ENCODE measurements around the gene ISOC2.
"Not testable (repeated sequence)": the region's sequence is repeated elsewhere in the genome, so short reads cannot be mapped to it uniquely, and the experiment has no call there.

The ISOC2 gene

GRCh38 chr19:55461259-55461973 is at the start of gene ISOC2:
ISOC2 (minus strand) TSS chr19:55461642; CDS start chr19:55456486, 5,156 bp downstream.
- peak; percentile 100 for DNase-seq (ENCODE audit: low read depth)

- DNase-seq (ENCODE audit: low read depth) = no peak
Measured at GRCh38 chr19:55508120-55508519, 46.7 kb upstream of the ISOC2 start.

GRCh38 chr19:55504981-55505380 is 43.5 kb upstream of the ISOC2 start:
- no peak for DNase-seq (ENCODE audit: low read depth)

- no peak for DNase-seq (ENCODE audit: low read depth)
Measured at GRCh38 chr19:55504252-55504603, 42.8 kb upstream of the ISOC2 start.

- DNase-seq (ENCODE audit: low read depth) = peak; percentile 89
Measured at GRCh38 chr19:55503502-55504251, 42.2 kb upstream of the ISOC2 start.

- DNase-seq (ENCODE audit: low read depth) = no peak
Measured at GRCh38 chr19:55503157-55503501, 41.7 kb upstream of the ISOC2 start.

GRCh38 chr19:55502197-55502952 is 40.9 kb upstream of the ISOC2 start:
- no peak for DNase-seq (ENCODE audit: low read depth)

GRCh38 chr19:55500368-55500952 is 39.0 kb upstream of the ISOC2 start:
- DNase-seq (ENCODE audit: low read depth) = no peak

- DNase-seq (ENCODE audit: low read depth) = no peak
Measured at GRCh38 chr19:55498246-55498840, 36.9 kb upstream of the ISOC2 start.

- no peak for DNase-seq (ENCODE audit: low read depth)
Measured at GRCh38 chr19:55497763-55498162, 36.3 kb upstream of the ISOC2 start.

GRCh38 chr19:55496820-55497219 is 35.4 kb upstream of the ISOC2 start:
- DNase-seq (ENCODE audit: low read depth) = not testable (repeated sequence)

GRCh38 chr19:55495646-55496349 is 34.4 kb upstream of the ISOC2 start:
- DNase-seq (ENCODE audit: low read depth) = no peak

- no peak for DNase-seq (ENCODE audit: low read depth)
Measured at GRCh38 chr19:55494172-55494761, 32.8 kb upstream of the ISOC2 start.

- DNase-seq (ENCODE audit: low read depth) = no peak
Measured at GRCh38 chr19:55493645-55494171, 32.3 kb upstream of the ISOC2 start.

- no peak for DNase-seq (ENCODE audit: low read depth)
Measured at GRCh38 chr19:55493052-55493644, 31.7 kb upstream of the ISOC2 start.

GRCh38 chr19:55492362-55492944 is 31.0 kb upstream of the ISOC2 start:
- DNase-seq (ENCODE audit: low read depth) = no peak

GRCh38 chr19:55491546-55492360 is 30.3 kb upstream of the ISOC2 start:
- no peak for DNase-seq (ENCODE audit: low read depth)

GRCh38 chr19:55490478-55491432 is 29.3 kb upstream of the ISOC2 start:
- DNase-seq (ENCODE audit: low read depth) = no peak

All from stimulated activated CD8-positive, alpha-beta memory T cell treated with anti-CD3 and anti-CD28 coated beads, Interleukin-4, amount 100 ng/mL, for 24 hours (primary cell).